HG03159 (cell line): Measurements from ENCODE around the gene CHD9NB.

Experiments used
- ATAC-seq: cut with Tn5 transposase; IDR thresholded peaks from one replicate; pipeline ENCODE4 v1.9.1; 2021; ENCODE audit warnings: mild to moderate bottlenecking, moderate library complexity; ENCODE audit not compliant: unreplicated experiment

Gene CHD9NB

GRCh38 chr16:53052519-53053501 is at the start of gene CHD9NB:
CHD9NB (minus strand) TSS chr16:53052897; CDS start chr16:53044158, 8,739 bp downstream.
- ATAC-seq: no peak

- ATAC-seq: no peak
These were observed 48.2 kb upstream of the CHD9NB start for GRCh38 chr16:53100889-53101288.

GRCh38 chr16:53100131-53100748 is 47.5 kb upstream of the CHD9NB start:
- no peak for ATAC-seq

GRCh38 chr16:53099318-53100130 is 46.8 kb upstream of the CHD9NB start:
- peak; percentile 58 for ATAC-seq

DNA sequence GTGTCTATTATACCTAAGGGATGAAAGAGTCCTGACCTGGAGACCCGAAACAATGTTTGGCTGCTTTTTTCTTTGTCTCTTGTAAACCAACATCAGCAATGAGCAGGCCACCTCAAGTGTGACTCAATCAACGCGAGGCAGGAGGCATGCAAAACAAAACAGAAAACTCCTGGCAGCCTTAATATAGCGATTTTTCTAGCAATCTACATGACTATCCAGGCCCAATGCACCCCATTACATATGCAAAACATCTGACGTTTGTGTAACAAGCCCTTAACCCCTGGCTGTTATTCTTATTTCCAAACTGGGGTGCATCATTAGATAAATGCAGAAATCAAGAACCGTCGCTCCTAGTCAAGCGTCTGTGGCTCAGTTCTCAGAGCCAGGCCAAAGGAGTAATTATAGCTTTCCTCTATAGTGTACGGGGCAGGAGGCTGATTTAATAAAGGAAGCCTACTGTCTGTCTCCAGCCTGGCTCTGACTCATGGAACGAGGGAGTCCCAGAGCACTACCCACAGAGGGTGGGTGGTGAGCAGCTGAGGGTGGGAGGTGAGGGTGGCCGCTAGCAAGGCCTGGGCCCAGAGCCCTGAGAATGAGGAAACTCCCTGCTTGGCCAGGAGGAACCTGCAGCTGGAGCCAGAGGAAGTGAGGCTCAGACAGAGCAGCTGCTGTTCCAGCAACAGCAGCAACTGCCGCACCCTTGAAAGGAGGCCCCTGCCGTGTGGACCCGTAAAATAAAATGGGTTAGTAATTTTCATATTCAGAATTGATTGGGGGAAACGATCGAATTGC is 46.0 kb upstream of the CHD9NB start:
- peak; percentile 66 for ATAC-seq

GRCh38 chr16:53097190-53097589 is 44.5 kb upstream of the CHD9NB start:
- no peak for ATAC-seq

GRCh38 chr16:53094013-53094630 is 41.4 kb upstream of the CHD9NB start:
- ATAC-seq: peak; percentile 49

DNA sequence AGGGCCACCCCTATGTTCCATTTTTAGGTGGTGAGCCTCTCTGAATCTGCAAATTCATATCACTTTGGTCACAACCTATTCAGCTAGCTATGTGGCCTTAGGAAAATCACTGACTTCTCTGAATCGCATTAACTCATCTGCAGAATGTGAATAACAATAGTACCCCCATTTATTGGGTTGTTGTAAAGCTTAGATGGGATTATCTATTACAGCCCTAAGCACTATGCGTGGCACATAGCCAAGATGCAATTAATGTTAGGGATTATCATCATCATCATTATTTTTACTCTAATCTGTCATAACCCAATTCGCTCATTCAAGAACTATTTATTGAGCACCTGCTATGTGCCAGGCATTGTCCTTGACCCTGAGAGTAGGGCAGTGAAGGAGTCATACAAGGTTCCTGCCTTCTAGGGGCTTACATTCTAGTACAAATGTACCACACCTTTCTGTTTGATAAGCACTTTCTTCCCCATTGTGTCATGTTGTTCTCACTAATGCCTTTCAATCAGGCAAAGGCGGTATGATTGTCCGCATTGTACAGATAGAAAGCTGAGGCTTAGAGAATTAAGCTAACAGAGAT is 40.6 kb upstream of the CHD9NB start:
- ATAC-seq: no peak

- no peak for ATAC-seq
These were observed 39.6 kb upstream of the CHD9NB start for GRCh38 chr16:53092284-53092683.

- ATAC-seq: peak; percentile 46
These were observed 38.9 kb upstream of the CHD9NB start for GRCh38 chr16:53091466-53092211.

GRCh38 chr16:53090591-53091411 is 38.1 kb upstream of the CHD9NB start:
- no peak for ATAC-seq

DNA sequence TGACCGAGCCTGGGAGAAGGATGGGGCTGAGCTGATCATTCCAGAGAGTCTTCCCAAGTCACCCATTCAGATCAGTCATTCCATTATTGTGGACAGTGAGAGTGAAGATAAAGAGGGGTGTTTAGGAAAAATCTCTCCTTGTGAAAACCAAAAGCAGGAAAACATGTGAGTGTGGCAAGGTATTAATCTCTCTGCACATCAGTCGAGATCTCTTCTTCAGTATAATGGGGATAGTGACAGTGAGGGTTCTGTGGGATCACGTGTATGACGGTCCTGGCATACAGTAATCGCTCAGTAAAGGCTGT is 37.5 kb upstream of the CHD9NB start:
- ATAC-seq: no peak

DNA sequence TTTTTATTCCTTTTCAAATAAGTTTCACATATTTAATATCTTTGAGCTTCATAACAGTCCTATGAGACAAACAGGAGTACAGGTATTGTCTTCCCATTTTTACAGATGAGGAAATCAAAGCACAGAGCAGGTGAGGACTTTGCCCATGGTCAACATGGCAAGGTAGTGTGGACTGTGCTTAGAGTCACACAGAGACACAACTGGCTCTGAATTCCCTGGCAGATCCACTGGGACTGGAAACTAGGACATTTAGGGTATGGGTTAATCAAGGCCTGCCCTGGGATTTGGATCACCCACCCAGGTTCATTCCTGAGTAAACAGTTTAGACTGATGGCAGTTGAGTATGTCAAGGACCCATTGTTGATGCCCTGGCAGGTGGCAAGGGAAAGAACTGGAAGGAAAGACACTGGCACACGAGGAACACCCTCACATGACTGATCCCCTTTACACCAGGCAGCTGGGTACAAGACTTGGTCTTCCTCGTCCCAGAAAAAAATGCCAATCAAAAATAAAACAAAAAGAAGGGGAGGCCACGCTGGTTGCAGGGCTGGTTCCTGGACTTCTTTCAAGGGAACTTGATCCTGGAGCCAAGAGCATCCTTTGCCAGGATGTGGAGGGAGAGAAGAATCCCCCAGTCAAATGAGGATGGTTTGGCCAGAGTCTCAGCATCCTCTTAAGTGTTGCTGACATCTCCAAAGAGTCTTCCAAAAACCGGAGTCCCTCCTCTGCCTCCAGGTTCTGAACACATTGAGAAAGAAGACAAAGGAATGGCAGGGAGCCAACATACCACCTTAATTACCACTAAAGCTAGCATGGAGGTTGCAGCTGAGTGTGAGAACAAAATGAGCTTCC is 37.0 kb upstream of the CHD9NB start:
- no peak for ATAC-seq

DNA sequence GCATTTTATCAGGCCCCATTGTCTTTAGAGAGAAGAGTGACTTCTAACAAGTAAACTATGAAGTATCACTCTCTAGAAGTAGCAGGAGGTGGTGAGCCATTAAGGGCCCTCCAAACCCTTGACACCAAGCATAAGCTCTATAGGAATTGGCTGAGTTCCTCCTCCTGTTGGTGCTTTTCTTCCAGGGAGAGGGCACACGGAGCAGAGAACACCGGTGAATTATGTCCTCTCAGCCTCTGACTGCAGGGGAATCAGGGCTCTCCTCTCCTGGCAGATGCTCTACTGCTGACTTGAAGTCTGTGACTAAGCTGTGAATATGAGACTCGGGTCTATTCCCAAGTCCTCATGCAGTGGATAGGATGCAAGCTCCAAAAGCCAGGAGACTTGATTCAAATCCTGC is 34.4 kb upstream of the CHD9NB start:
- ATAC-seq: no peak

DNA sequence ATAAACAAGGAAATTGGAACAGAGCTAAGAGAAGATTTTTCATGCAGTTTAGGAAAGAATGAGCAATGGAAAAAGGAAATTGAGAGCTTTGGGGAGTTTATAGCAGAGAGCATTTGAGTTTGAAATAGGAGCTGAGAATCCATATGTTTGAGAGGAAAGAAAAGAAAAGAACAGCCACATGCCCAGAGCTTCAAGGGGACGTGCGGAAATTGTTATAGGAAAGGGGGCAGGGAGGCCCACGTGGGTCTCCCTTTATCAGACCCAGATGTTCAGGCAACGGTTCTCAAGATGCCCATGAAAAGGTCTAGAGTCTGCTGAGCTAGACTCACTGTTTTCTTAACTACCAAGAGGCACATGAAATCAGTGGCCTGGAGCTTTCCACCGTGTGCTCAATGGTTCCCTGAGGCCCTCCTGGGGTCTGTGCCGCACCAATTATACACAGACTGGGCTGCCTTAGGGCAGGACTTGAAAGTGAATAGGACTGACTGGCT is 33.3 kb upstream of the CHD9NB start:
- ATAC-seq: no peak

DNA sequence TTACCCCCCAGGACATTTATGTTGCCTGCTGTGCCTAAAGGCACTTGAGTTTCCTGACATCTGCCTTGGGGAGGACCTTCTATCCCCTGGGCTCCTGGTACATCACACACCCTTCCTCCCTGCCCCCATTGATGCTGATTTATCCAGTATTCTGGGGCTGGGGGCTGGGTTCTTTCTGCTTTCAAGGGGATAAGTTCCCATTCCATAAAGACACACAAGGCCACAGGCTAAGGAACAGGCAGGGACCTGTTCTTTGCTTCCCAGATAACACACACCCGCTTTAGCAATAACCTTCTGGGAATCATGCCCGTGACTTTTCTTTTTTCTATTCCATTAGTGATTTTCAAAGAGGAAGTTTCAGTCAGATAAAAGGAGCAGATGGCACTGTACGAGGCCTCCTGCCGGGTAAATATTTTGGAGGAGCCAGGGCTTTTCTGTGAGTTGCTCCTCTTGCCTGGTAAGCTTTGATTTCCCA is 32.7 kb upstream of the CHD9NB start:
- ATAC-seq: no peak

- no peak for ATAC-seq
These were observed 32.1 kb upstream of the CHD9NB start for GRCh38 chr16:53084746-53085334.
